GM19043 (cell line): ENCODE measurements around the gene GFI1.

Experiments used
- ATAC-seq: cut with Tn5 transposase; IDR thresholded peaks from one replicate; pipeline ENCODE4 v1.9.1; 2021; ENCODE audit warnings: low read depth; ENCODE audit not compliant: unreplicated experiment

GFI1 gene

DNA sequence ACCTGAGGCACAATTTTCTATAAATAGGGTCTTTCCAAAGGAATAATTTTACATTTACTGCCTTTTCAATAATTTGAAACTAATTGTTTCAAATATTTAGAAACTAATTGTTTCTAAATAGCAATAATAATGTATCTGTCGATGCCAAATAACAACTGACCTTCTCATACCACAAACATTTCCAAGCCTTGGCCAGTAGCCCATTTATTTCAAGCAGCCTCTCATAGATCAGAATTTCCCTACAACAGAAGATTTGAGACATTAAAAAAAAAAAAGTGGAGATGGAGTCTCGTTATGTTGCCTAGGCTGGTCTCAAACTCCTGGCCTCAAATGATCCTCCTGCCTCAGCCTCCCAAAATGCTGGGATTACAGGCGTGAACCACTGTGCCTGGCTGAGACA is 2.1 kb upstream of the GFI1 start:
- no peak for ATAC-seq

DNA sequence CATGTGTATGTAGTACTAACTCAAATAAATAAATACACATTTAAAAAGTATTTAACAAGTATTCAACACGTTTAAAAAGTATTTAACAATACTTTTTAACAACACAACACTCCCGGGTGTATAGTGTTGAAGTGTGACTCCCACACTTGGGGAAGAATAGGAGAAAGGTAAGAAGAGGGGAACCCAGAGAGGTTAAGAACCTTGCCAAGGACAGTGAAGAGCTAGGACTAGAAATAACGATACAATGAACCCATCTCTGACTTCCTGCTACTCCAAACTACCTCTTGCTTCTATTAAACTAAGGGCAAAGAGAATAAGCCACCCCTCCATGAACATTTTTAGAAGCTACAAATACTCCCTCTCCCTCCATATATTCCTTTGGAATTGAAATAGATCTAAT is 1.7 kb upstream of the GFI1 start:
- ATAC-seq, result no peak

DNA sequence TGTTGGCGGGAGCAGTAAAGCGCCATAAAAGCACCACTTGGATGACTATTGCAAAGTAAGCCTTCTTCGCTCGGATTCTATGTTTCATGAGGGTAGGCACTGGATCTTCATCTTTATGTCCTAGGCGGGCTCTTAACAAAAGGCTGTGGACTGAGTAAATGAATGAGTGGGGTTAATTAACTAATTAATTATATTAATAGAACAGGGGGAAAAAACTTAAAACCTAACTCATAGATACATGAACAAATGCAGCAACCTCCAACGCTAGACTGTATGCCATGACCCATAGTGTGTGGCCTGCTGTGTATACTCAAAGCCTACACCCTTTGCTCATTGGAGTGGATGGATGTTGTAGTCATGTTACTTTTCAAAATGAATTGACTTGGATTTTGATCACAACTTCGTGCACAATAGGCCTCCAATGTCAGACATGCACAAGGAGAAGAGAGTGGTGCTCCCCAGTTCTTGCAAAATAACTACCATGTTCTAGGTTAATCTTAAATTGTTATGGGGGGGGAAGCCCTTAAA is 417 bp upstream of the GFI1 start:
- ATAC-seq, result no peak

DNA sequence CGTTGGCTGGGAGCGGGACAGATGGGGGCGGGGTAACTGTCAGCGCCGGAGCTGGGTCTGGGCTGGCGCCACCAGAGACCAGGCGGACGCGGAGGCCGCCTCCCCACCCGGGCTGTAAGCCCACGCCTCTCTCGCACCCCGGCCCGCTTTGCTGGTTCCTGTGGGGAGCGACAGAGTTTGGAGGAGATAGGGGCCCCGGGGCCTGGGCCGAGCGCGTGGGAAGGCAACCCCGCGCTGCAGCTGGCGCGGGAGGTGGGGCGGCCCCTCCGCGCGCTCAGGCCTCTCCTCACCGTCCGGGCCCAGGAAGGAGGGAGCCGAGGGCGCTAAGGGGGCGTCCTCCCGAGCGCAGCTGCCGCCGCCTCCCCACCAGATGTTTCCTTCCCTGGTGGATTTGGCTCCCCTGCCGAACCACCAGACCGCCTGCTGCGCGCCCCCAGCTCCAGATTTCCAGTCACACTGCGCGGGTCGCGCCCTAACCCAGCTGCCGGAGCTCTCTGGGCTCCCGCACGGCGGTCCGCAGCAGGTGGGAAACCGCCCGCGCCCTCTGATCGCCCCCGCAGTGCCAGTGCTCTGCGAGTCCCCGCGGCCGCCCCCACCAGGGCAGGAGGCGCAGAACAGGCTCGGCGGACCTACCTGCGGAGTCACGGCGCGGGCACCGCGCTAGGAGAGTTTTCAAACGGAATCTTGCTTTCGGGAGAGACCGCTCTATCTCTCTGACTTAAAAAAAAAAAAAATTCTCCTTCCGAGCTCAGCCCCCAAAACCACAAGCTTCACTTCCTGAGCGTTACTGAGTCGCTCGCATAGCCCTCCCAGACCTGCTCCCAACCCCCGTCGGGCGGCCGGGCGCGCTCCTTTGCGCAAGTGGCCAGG is 1.1 kb downstream of the GFI1 start:
- peak; percentile 39 for ATAC-seq

DNA sequence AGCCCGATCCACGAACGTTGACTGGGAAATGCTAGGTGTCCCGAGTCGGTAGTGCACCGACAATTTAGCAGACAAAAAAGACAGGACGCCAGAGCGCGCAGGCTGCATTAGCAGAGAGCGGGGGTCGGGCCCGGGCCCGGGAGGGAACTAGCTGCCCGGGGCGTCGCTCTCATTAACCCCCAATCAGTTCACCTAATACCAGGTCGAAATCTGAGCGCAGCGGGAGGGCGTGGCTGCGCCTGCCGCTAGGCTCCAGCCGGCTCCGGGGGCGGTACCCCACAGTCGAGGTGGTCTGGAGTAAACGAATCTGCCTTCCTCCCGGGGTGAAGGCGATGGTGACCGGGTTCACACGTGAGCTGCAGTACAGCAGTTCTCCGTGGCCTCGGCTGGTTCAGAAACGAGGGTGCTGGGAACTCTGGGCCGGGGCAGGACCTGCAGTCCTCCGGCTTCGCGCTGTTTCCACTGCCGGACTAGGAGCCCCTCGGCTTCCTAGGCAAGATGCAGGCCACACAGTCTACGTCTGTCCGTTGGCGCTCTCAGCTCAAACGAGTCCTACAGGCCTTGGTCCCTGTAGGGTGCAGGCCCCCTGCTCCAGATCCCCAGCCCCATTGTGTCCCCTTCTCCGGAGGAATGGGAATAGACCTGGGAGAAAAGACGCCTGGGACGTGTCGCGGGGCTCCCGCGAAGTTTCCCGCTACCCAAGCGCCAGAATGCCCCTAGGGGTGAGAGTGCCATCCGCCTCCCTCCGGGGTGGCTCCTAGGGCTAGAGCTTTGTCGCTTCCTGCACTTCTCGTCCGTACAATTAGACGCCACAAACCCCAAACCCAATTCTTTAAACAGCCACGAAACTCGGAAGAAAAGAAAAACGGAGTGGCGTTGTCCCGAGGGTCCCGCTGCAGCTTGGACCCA is 2.0 kb downstream of the GFI1 start:
- peak; percentile 23 for ATAC-seq

DNA sequence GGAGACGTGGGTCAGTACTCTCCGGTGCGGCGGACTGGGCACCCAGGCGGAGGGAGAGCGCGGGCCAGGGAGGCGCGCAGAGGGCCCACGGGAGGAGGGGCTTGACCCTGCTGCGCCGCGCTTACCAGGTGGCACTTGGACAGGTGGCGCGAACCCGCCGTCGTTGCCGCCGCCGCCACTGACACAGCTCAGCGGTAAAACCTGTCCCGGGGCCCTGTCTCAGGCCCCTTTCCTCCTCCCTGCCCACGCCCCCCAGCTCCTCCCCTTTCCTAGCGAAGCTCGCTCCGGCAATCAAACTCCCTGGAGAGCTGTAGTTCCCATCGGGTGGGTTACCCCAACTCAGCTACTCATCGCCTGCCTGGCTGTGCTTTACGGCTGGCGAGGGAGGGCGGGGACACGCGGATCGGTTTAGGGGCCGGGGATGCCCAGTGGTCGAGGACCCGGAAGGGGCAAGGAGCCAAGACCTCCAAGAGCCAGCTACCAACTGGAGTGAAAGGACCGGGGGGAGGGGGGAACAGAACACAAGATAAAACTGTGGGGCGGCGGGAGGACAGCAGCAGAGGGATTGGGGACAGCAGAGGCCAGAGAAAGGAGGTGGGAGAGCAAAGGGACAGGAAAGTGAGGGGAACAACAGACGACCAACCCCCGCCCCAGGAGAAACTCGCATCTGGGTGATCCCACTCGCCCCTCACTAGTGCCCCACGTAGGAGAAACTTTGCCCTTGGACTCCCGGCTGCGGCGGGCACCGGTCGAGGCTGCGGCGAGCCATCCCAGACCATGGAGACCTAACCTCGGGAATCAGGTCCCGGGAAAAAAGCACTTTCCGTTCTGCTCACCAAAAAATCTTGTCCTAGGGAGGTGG is 2.9 kb downstream of the GFI1 start:
- ATAC-seq, result peak; percentile 5

DNA sequence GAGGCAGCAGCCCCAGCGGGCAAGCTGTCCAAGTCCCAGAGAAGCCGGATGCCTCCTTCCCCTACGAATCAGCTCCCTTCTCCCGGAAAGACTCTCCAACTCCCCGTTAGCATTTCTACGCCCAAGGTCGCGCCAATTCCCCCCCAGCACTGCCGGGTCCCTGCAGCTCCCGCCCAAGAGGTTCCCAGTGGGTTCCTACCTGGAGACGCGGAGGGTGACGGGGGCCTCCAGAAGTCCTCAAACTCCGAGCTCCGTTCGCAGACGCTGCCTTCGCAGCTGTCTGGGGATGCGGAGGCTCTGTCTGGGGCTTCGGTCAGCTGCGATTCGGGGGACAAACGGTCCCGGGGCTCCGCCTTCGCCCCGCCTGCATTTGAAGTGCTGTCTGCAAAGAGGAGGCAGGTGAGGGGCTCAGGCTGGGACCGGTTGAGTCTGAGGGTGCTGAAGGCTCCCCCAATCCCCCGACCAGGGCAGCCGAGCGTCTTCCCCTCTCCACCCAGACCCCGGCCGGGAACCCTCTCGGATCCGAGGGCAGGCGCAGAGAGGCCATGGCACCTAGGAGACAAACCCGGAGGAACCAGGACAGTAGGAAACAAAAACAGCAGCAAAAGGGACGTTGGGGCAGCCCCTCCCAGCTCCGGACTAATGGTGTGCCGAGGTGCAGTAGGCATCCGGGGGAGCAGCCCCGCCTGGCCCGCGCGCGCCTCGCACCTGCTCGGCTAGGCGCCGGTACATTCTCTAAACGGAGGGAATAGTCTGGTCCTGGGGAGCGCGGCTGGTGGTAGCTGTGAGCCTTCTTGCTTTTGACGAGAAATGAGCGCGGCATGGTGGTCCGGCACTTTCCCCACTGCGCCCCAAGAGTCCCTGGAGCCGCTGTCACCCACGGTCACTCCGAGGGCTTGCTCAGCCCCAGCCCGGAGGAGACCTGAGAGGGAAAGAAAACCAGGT is 3.8 kb downstream of the GFI1 start:
- ATAC-seq, result no peak

DNA sequence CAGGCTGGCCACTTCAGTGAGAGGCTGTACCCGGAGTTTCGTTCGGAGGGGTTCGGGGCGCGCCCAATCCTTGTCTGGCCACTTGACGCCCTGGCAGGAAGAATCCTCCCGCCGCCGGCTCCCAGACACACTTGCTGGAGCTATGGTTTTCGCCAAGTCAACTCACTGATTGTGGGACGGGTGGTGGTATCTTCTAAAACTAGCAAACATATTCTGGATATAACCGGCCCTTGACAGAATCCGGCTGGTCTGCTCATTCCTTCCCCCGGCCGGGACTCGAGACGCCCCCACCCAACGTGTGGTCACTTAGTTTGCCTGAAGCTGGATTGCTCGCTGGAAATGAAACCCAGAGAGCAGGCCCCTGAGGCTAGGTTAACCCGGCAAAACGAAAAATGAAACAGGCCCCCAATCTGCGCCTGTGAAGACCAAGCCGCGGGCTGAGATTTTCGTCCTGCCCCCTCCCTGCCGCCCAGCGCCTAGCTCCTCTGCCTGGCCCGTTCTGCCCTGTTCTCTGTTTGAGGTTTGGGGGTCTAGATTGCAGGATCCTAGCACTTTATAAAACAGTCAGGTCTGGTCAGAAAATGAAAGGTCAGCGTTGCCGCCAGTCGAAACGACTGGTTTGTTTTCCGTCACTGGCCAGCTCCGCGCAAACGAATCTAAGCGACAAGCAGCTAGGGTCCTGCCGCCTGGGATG is 4.6 kb downstream of the GFI1 start:
- no peak for ATAC-seq

DNA sequence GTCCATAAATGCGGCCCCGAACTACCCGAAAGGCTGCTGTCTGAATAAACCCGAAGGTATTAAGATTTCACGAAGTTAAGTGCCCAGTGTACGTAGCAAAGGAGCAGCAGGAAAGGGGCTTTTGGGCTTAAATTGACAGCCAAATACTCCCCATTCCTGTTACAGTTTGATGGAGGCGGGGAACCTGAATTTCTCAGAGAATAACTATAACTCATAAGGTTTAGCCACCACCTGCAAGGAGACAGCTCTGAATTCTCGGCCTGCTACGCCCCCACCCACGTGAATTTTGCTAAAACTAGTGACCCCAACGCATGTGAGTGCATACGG is 5.2 kb downstream of the GFI1 start:
- no peak for ATAC-seq

DNA sequence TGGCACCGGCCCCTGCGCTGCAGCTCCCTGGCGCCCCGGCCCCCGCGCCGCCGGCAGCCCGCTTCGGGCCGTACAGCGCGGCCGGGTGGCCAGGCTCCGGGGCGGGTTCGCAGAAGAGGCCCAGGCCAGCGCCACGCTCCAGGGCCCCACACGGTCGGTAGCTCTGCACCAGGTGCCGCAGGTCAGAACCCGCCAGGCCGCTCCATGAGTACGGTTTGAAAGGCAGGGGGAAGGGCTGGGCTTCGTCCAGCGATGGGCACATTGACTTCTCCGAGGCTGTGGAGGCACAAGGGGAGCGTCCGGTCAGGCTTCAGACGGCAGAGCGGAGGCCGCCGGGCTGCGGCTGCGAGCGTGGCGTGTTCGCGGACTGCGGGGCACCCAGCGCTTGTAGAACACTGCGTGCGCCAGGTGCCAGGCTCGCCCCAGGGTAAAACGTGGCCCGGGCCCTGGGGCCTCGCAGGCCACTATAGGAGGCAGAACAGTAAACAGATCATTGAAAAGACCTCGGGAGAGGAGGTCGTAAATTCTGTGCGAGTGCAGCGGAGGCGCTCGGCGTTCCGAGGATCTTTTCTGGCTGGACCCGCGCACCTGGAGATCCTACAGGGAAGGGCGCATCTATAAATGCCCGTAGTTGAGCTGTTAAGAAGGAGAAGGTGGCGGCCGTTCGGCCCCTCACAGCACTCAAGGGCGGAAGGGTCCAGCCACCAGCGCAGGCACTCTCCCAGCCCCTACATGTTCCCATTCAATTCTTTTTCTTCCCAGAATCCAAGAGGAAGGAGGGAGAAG is 5.7 kb downstream of the GFI1 start:
- no peak for ATAC-seq

DNA sequence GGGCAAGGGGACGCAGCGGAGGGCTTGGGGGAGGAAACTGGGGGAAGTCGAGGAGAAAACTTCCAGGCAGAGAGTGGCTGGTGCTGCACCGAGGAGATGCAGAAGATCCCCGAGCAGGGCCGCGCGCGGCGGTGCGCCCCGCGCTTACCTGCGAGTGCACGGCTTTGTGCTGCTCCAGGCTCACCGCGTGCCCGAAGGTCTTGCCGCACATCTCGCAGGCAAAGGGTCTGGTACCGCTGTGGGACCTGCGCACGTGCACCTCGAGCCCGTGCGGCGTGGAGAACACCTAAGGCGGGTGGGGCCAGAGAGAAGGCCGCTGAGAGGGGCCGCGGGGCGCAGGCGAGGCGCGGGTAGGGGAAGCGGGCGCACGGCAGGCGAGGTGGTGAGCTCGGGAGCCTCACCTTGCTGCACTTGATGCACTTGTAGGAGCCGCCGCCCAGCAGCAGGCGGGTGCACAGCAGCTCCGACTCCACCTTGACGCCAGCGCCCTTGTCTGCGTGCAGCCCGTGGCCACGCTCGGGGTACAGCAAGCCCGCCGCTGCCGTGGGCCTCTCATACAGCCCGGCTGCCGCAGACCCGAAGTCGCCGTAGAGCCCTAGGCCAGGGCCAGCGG is 6.4 kb downstream of the GFI1 start:
- ATAC-seq, result no peak

DNA sequence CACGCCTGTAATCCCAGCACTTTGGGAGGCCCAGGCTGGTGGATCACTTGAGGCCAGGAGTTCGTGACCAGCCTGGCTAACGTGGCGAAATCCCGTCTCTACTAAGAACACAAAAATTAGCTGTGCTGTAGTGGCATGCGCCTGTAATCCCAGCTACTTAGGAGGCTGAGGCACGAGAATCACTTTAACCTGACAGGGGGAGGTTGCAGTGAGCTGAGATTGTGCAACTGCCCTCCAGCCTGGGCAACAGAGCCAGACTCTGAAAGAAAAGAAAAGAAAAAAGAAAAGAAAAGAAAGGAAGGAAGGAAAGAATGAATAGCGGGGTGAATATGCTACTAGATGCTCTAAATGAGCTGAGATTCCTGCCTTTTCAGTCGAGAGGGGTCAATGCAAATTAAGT is 7.1 kb downstream of the GFI1 start:
- ATAC-seq, result no peak

DNA sequence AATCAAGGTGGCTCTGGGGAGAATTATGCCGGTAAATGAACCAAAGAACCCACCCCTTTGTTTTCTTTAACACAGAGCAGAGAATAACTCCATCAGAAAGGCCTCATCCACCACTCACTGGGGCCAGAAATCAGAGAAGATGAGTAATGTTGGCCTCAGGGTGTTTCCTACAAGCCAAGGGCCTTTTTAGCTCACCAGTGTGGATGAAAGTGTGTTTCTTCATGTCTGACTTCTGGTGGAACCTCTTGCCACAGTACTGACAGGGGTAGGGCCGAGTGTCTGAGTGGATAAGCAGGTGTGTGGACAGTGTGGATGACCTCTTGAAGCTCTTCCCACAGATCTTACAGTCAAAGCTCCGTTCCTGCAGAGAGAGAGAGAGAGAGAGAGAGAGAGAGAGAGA is 8.3 kb downstream of the GFI1 start:
- no peak for ATAC-seq

DNA sequence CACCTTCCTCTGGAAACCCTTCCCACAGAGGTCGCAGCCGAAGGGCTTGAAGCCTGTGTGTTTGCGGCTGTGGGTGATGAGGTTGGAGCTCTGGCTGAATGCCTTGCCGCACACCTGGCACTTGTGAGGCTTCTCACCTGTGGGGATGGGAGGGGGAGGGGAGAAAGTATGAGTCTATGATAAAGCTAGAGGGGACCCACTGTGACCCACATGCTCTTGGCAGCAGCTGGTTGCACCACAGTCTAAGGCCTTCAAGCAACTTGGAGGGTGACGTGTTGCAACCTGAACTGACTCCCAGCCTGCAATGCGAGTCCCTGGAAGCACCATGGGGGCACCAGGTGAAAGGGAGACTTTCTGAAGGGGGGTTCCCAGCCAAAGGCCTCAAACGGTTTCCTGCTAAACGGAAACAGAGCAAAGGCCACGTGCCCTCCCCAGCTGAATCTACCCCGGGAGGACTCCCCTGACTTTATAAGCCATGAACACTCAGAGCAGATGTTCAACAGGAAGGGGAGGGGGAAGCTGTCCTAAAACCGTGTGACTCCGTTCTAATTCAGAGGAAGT is 10.6 kb downstream of the GFI1 start:
- no peak for ATAC-seq

DNA sequence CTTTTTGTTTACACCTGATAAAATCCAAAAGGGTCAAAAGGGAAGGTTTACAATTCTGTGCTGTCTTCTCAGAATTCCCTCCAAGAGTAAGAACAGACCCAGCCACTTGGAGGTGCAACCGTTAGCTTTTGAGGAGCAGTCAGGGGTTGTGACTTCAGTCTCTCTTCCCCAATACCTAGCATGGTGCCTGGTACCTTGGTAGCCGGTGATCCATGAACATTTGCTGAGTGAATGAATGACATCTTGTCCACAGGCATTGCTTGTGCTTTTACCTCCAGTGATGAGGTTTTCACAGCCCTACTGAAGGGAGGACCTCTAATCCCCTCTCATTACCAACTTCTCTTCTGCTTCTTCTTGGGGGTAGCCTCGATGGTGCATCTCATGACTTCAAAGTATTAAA is 11.7 kb downstream of the GFI1 start:
- no peak for ATAC-seq

DNA sequence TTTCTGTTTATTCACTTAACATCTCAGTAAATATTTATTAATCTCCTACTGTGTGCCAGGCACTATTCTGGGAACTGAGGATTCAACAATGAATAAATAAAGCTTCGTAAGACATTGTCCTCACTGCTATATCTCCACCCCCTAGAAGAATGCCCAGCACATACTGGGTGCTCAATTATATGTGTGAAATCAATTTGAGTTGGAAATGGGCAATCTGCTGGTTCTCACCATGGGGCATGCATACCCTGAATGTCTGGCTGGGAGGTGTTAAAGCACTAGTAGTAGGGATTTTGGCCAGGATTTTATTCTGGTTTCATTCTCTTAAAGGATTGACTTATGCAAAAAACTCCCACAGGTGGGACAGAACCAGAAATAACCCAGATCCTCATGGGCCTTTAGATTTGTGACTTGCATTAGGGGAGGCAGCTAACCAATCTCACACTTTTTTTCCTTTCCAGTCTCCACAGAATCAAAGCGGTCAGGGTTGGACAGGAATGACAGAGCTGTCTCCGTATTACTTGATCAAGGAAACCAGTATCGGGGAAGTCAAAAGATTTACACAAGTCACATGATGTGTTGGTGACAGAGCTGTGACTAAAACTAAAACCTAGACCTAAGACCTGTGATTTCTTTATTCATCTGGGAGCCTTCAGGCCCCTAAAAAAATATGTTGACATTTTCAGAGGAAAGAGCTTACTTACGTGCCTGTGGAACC is 12.8 kb downstream of the GFI1 start:
- ATAC-seq, result no peak

DNA sequence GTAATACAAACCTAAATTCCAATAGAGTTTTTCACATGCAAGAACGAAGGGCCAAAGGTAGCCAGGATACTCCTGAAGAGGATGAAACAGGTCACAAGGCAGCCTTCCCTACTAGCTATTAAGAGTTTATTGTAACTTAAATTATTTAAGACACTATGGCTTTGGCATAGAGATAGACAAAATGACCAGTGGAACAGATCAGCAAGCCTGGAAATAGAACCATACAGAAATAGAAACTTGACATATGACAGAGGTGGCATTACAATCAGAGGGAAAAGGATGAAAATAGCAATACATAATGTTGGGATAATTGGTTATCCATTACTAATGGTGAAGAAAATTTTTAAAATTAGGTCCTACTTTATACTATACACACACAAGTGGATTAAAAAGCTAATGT is 16.5 kb downstream of the GFI1 start:
- no peak for ATAC-seq
